GM12892 (cell line): ENCODE results near the gene DLL3.

Experiments used
- DNase-seq: peaks from one replicate; pipeline ENCODE4 v3.0.0; 2011; ENCODE audit not compliant: insufficient read length
- FAIRE-seq: peaks from 2 replicates; lab custom pipeline; 2011; peaks lifted over from hg19 to GRCh38; lab: Jason Lieb, UNC
- POLR2A ChIP-seq: IDR thresholded peaks from 2 replicates; pipeline ENCODE4 v1.6.1; 2011; ENCODE audit warnings: low read depth, low read length, control low read depth
- POLR2AphosphoS5 ChIP-seq: IDR thresholded peaks from 2 replicates; pipeline ENCODE4 v1.6.1; 2011; ENCODE audit warnings: low read depth, low read length, control low read depth
- TAF1 ChIP-seq: IDR thresholded peaks from 2 replicates; pipeline ENCODE4 v1.6.1; 2011; ENCODE audit warnings: low read depth, mild to moderate bottlenecking, control low read depth, low read length, borderline replicate concordance

DLL3 gene

GRCh38 chr19:39507715-39508364 is 9.1 kb downstream of the DLL3 start:
- DNase-seq: no peak
- FAIRE-seq: no peak
- TF ChIP-seq POLR2A (no peak), POLR2AphosphoS5 (no peak), TAF1 (no peak)

- TF ChIP-seq POLR2A: no peak
- TF ChIP-seq POLR2AphosphoS5: no peak
- no peak for TF ChIP-seq TAF1
- FAIRE-seq: no peak
- no peak for DNase-seq
Measured at GRCh38 chr19:39508629-39509028, 9.9 kb downstream of the DLL3 start.

- DNase-seq: no peak
- FAIRE-seq: no peak
- no peak for TF ChIP-seq POLR2AphosphoS5
Measured at GRCh38 chr19:39509233-39509632, 10.5 kb downstream of the DLL3 start.

GRCh38 chr19:39512988-39513387 is 14.2 kb downstream of the DLL3 start:
- TF ChIP-seq TAF1 (no peak), POLR2A (no peak), POLR2AphosphoS5 (no peak)
- no peak for FAIRE-seq
- DNase-seq: no peak

GRCh38 chr19:39514840-39515550 is 16.2 kb downstream of the DLL3 start, which contains the start of gene SELENOV:
TSS of gene SELENOV (plus strand) at chr19:39515139. CDS start at chr19:39515213, 74 bp downstream.
- FAIRE-seq (no peak), DNase-seq (no peak)
- TF ChIP-seq POLR2A (no peak), TAF1 (no peak), POLR2AphosphoS5 (no peak)

DNA sequence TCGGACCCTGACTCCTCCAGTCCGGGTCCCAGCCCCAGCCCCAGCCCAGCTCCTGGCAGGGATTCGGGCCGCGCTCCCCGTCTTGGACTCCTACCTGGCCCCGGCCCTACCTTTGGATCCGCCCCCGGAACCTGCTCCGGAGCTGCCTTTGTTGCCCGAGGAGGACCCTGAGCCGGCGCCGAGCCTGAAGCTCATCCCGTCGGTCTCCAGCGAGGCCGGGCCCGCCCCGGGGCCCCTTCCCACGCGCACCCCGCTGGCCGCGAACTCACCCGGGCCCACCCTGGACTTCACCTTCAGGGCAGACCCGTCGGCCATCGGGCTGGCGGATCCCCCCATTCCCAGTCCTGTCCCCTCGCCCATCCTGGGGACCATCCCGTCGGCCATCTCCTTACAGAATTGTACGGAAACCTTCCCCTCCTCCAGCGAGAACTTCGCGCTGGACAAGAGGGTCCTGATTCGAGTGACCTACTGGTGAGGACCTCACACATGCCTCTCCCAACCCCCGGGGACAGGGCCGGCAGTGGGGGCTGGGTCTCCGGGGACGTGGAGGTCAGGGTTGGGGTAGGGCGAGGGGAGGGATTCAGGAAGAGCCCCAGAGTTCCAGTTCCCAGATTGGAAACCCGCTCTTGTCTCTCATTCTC is 16.9 kb downstream of the DLL3 start:
- DNase-seq: no peak
- TF ChIP-seq POLR2AphosphoS5 (no peak), TAF1 (no peak), POLR2A (no peak)
- no peak for FAIRE-seq

DNA sequence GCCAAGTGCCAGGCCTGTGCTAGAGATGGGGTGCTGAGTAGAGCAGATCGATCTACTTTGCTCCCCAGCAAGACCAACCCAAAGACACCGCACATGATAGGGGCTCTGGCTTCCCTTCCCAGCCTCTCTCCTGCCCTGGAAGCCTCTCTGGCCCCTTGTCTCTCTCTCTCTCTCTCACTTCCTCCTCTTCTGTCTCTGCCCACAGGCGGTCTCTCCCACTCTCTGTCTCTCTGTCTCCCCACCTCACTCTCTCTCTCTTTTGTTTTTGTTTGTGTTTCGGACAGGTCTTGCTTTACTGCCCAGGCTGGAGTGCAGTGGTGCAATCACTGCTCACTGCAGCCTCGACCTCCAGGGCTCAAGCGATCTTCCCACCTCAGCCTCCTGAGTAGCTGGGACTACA is 17.5 kb downstream of the DLL3 start:
- DNase-seq (no peak), FAIRE-seq (no peak)
- TF ChIP-seq POLR2A (no peak), POLR2AphosphoS5 (no peak)

- TF ChIP-seq POLR2AphosphoS5: no peak
- no peak for TF ChIP-seq TAF1
- TF ChIP-seq POLR2A: no peak
- DNase-seq (no peak), FAIRE-seq (no peak)
Measured at GRCh38 chr19:39517432-39517831, 18.7 kb downstream of the DLL3 start.

- DNase-seq (no peak), FAIRE-seq (no peak)
- TF ChIP-seq POLR2A (no peak), POLR2AphosphoS5 (no peak), TAF1 (no peak)
Measured at GRCh38 chr19:39518458-39518857, 19.7 kb downstream of the DLL3 start.

GRCh38 chr19:39518975-39519374 is 20.2 kb downstream of the DLL3 start:
- DNase-seq: no peak
- TF ChIP-seq POLR2A (no peak), POLR2AphosphoS5 (no peak), TAF1 (no peak)
- no peak for FAIRE-seq

DNA sequence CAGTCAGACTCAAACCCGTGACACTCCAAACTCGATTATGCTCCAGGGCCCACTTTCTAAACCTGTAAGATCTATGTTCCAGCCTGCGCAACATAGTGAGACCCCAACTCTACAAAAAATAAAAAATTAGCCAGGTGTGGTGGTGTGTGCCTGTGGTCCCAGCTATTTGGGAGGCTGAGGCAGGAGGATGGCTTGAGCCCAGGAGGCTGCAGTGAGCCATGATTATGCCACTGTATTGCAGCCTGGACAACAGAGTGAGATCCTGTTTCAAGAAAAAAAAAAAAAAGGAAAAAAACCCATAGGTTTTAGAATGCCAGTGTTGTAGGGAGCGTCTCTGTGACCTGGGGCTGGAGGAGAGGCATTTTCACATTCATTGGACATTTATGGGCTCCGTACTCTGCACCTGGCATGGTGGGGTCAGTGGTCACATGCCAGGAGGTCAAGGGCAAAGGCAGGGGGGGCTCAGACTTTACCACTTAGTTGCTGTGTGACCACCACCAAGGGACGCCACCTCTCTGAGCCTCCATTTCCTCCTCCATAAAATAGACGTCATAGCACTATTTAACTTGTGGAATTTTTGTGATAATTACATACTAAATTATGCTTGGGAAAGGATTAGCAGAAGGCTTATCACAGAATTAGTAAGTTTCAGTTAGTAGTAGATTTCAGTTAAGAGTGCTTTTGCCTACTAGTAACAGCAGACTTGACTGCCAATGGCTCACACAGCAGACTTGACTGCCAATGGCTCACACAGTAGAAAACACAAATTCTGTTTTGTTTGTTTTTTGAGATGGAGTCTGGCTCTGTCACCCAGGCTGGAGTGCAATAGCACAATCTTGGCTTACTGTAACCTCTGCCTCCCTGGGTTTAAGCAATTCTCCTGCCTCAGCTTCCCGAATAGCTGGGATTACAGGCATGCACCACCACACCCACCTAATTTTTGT is 22.1 kb downstream of the DLL3 start:
- no peak for TF ChIP-seq TAF1
- no peak for TF ChIP-seq POLR2AphosphoS5
- TF ChIP-seq POLR2A: no peak
- no peak for DNase-seq
- no peak for FAIRE-seq
